DOHH2 (cell line): Measurements from ENCODE around the gene SMARCA4.

Experiments
- EZH2phosphoT487 ChIP-seq: fragments of 200-600 bp; sonication (generic); IDR thresholded peaks from 2 replicates; pipeline ENCODE4 v1.6.1; 2017; ENCODE audit warnings: borderline replicate concordance, mild to moderate bottlenecking, antibody characterized with exemption, low read length, moderate library complexity, mixed read lengths
- TF ChIP-seq, protein P1 (sequence below): fragments of 200-600 bp; sonication (generic); IDR thresholded peaks from one replicate; pipeline ENCODE4 v1.5.1; 2014; ENCODE audit warnings: antibody characterized with exemption, mild to moderate bottlenecking, low read depth, low read length; ENCODE audit not compliant: poor library complexity, severe bottlenecking

DNA sequence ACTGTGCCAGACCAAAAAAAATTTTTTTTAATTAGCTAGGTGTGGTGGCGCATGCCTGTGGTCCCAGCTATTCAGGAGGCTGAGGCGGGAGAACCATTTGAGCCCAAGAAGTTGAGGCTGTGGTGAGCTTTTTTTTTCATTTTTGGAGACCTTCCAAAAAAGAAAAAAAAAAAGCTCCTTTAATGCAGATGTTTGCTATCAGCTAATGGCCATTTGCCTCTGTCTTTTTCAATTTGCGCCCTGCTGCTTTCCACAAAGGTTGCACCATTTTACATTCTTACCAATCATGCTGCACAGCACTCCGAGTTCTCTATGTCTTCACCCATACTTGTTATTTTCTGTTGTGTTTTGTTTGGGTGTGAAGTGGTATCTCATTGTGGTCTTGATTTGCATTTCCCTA, 15.6 kb upstream of the SMARCA4 start:
- TF ChIP-seq, protein P1, sequence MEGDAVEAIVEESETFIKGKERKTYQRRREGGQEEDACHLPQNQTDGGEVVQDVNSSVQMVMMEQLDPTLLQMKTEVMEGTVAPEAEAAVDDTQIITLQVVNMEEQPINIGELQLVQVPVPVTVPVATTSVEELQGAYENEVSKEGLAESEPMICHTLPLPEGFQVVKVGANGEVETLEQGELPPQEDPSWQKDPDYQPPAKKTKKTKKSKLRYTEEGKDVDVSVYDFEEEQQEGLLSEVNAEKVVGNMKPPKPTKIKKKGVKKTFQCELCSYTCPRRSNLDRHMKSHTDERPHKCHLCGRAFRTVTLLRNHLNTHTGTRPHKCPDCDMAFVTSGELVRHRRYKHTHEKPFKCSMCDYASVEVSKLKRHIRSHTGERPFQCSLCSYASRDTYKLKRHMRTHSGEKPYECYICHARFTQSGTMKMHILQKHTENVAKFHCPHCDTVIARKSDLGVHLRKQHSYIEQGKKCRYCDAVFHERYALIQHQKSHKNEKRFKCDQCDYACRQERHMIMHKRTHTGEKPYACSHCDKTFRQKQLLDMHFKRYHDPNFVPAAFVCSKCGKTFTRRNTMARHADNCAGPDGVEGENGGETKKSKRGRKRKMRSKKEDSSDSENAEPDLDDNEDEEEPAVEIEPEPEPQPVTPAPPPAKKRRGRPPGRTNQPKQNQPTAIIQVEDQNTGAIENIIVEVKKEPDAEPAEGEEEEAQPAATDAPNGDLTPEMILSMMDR: no peak
- TF ChIP-seq EZH2phosphoT487: no peak
